Measurements from ENCODE around the gene NUDT5. TPM values are rescaled to one million over a fixed set of nuclear protein-coding genes. Genes with fewer than 3 reads are reported as not detected.
A peak's percentile ranks its signal among the peaks of the same experiment; 100 is the strongest.

NUDT5 gene
- total and polyA plus RNA-seq, 2 of the 13 experiments (the other 11 are each of a cell fraction or from before 2014, with no cell fraction given), result 79.6 to 134 TPM

DNA sequence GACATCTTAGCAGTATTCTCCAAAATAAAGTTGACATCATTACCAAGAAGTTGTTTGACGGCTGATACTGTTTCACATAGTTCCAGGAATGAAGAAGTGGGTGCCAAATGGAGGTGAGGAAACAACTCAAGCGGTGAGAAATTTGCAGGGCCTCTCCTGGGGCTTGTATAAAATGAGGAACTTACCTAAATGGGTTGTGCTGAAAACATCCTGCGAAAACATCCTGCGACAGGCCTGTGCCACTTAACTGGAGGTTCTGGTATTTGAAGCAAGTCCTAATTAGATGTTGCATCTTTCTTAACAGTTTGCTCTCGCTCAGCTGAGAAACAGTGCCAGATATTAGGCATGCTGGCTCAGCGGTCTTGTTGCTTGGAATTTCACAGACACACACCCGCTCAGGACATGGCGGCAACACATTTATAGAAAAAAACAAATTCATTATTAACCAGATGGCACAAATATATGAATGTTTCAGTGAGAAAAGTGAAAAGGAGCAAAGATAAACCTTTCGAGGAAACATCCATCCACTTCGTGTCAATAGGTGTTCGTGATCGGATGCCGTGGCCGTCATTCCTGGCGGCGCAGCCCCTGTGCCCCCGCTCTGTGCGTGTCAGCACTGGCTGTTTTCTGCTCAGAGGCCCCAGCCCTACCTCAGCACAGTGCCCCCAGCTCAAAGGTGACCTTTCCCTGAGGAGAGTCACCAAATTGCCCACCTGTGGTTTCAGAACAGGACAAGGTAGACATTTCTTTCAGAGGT lies 48.4 kb upstream of the NUDT5 start:
- POLR2A ChIA-PET, result no interaction called here
- Histone ChIP-seq H3K4me3 (replicated peaks in 1 of 3; ENCODE audit: insufficient read depth in 1 of 3, low read depth in 2 of 3, low read length in 3 of 3) (no peak overlapping the region), H3K9ac (ENCODE audit: insufficient read depth, low read depth, low read length) (no peak overlapping the region), H3K27ac (ENCODE audit: extremely low read length, insufficient read depth, low read length) (no peak overlapping the region), H3K36me3 (replicated peaks in 1 of 2; ENCODE audit: control insufficient read depth in 1 of 2, insufficient read depth in 2 of 2, low read length in 2 of 2) (peaks cover 24 to 50% of the 10 kb centered on the region in 2 experiments), H3K4me1 (ENCODE audit: insufficient read depth, low read length) (peaks cover 4% of the 10 kb centered on the region), H3K9me3 (ENCODE audit: low read length) (no peaks in the 10 kb centered on the region), H3K4me2 (ENCODE audit: low read depth, low read length) (no peak overlapping the region), H3K27me3 (ENCODE audit: control insufficient read depth in 1 of 2, insufficient read depth in 2 of 2, low read length in 2 of 2) (no peaks in the 10 kb centered on the region), H3K79me2 (ENCODE audit: insufficient read depth, low read length) (peaks cover 3% of the 10 kb centered on the region), H2AFZ (ENCODE audit: low read length) (no peak overlapping the region), H4K20me1 (ENCODE audit: insufficient read depth, low read length) (no peaks in the 10 kb centered on the region)
- no peak for TF ChIP-seq ZSCAN12 (CRISPR knock-in tag; IDR thresholded peaks at IDR 0.05)
- TF ChIP-seq, protein P1, sequence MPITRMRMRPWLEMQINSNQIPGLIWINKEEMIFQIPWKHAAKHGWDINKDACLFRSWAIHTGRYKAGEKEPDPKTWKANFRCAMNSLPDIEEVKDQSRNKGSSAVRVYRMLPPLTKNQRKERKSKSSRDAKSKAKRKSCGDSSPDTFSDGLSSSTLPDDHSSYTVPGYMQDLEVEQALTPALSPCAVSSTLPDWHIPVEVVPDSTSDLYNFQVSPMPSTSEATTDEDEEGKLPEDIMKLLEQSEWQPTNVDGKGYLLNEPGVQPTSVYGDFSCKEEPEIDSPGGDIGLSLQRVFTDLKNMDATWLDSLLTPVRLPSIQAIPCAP (CRISPR knock-in tag; IDR thresholded peaks at IDR 0.05; ENCODE audit: low read depth), result no peak
- TF ChIP-seq, protein P2, sequence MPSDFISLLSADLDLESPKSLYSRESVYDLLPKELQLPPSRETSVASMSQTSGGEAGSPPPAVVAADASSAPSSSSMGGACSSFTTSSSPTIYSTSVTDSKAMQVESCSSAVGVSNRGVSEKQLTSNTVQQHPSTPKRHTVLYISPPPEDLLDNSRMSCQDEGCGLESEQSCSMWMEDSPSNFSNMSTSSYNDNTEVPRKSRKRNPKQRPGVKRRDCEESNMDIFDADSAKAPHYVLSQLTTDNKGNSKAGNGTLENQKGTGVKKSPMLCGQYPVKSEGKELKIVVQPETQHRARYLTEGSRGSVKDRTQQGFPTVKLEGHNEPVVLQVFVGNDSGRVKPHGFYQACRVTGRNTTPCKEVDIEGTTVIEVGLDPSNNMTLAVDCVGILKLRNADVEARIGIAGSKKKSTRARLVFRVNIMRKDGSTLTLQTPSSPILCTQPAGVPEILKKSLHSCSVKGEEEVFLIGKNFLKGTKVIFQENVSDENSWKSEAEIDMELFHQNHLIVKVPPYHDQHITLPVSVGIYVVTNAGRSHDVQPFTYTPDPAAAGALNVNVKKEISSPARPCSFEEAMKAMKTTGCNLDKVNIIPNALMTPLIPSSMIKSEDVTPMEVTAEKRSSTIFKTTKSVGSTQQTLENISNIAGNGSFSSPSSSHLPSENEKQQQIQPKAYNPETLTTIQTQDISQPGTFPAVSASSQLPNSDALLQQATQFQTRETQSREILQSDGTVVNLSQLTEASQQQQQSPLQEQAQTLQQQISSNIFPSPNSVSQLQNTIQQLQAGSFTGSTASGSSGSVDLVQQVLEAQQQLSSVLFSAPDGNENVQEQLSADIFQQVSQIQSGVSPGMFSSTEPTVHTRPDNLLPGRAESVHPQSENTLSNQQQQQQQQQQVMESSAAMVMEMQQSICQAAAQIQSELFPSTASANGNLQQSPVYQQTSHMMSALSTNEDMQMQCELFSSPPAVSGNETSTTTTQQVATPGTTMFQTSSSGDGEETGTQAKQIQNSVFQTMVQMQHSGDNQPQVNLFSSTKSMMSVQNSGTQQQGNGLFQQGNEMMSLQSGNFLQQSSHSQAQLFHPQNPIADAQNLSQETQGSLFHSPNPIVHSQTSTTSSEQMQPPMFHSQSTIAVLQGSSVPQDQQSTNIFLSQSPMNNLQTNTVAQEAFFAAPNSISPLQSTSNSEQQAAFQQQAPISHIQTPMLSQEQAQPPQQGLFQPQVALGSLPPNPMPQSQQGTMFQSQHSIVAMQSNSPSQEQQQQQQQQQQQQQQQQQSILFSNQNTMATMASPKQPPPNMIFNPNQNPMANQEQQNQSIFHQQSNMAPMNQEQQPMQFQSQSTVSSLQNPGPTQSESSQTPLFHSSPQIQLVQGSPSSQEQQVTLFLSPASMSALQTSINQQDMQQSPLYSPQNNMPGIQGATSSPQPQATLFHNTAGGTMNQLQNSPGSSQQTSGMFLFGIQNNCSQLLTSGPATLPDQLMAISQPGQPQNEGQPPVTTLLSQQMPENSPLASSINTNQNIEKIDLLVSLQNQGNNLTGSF (CRISPR knock-in tag; IDR thresholded peaks at IDR 0.05), result no peak
- no peak for TF ChIP-seq NCOR1 (IDR thresholded peaks at IDR 0.05; ENCODE audit: borderline replicate concordance, low read length)
- no peak for ATAC-seq
- CTCF ChIA-PET (ENCODE audit: low intra/inter-chr PET ratio, low total read pairs), result no interaction called here
- intact Hi-C loops (cut with micrococcal nuclease; ENCODE audit: unreplicated experiment), result no loop called here
- DNase-seq (ENCODE audit: low spot score), result no peak
- FAIRE-seq, result no peak
- in situ Hi-C loops (cut with HindIII; ENCODE audit: extremely low pct_ligation_motif_present, low pct_unique_long_range_greater_than_20kb), result no loop called here
- WGBS (ENCODE audit: low lambda C conversion rate), result 98% methylated on average over 18 of the region's 18 CpGs
- TSS peak; percentile 37 for BruUV-seq (replicated peaks)

Measured in HepG2 (cell line).